ENCODE measurements around the gene MUC4.
"Not testable (repeated sequence)": the region's sequence is repeated elsewhere in the genome, so short reads cannot be mapped to it uniquely, and the experiment has no call there.

Gene MUC4

DNA sequence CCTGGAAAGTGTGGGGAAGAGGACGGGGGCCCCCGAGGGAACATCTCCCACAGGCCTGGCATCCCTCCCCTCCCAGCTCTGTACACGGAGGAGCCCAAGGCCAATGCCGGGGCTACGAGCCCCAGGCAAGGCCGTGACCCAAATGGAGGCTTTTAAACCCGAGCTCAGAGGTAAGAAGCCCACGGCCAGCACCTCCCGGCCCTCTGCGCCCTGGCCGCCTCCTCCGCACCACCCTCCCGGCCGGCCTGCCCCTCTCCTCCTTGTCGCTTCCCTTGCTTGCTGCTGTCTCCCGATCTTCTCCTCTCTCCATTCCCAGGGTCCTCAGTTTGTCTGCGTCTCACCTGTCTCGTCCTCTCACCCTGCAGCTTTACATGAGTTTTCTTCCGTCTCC is 1.3 kb downstream of the MUC4 start:
- no peak for DNase-seq (ENCODE audit: low read depth)

DNA sequence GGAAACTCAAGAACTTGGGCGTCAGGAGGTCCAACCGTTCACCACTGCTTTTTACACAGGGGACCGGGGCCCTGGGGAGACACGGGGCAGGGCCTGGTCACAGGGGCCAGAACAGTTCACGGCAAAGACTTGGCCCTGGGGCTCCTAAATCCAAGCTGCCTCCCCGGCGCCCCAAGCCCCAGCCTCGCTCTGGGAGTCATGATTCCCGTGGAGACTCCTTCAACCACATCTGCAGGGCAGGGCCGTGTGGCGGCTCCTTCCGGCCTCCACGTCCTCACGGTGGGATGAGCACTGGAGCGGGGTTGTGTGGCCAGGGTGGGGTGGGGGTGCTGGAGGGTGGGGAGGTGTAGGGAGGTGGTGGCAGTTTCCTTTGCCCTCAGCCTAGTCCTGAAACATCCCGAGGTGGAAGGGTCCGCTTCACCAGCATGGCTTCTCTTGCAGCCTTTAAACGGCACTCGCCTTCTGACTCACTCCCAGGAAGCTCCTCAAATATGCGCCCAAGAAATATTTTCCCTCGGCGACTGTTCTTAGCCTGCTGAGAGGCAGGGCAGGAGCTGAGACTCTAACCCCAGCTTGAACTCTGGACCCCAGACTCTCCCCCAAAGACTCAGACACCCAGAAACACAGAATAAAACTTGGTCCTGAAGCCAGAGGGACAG is 1.8 kb downstream of the MUC4 start:
- no peak for DNase-seq (ENCODE audit: low read depth)

DNA sequence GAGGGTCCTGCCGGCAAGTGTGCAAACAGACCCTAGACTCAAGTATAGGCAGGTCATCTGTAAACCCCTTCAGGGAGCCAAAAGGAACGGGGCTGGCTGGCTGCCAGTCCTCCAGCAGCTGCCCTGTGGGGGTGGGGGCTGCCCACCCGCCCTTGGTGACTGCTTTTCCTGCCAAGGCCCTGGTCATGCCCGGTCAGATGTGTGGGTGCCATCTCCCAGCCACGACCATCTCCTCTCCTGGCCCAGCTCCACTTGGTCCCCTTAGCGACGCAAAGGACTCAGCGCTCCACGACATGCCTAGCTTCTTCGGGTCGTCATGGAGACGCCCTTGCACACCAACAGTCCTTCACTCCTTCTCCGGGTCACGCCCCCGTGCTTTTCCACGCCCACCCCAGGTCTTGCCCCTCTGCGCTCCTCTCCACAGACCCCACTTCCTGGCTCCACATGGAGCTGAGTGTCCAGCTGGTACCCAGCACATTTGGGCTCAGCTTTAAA is 2.4 kb downstream of the MUC4 start:
- DNase-seq (ENCODE audit: low read depth), result no peak

GRCh38 chr3:195808741-195809290 is 2.9 kb downstream of the MUC4 start:
- no peak for DNase-seq (ENCODE audit: low read depth)

DNA sequence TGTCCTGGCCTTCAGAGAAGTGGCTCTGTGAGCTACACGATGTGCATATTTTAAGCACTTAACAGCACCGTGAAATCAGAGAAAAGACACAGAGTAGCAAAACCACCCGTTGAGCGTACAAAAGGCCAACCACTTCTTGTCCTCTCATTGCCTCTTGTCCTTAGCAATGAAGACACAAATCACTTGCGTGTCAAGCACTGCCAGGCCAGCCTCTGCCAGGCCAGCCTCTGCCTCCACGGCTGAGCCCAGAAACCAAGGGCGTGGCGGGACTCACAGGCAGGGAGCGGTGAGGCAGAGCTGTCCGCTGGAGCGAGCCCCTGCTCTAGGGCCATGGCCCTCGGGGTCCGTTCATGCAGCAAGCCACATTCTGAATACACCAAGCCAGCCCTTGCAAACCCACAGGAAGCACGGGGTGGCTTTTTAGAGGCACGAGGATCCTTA is 4.0 kb downstream of the MUC4 start:
- no peak for DNase-seq (ENCODE audit: low read depth)

DNA sequence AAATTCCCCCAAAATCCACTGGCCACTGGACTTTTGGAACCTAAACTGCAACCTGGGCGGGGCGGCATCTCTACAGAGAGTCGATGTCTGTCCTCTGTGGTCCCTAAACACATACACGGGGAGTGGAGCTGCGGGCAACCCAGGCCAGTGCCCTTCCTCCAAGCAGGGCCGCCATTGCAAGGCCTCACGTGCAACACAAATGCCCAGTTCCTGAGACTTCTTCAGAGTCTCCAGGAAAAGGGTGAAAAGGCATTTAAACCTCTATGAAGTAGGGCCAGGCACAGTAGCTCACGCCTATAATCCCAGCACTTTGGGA is 4.9 kb downstream of the MUC4 start:
- no peak for DNase-seq (ENCODE audit: low read depth)

- DNase-seq (ENCODE audit: low read depth), result no peak
These were observed 5.4 kb downstream of the MUC4 start for GRCh38 chr3:195806211-195806915.

- not testable (repeated sequence) for DNase-seq (ENCODE audit: low read depth)
These were observed 6.1 kb downstream of the MUC4 start for GRCh38 chr3:195805588-195805987.

DNA sequence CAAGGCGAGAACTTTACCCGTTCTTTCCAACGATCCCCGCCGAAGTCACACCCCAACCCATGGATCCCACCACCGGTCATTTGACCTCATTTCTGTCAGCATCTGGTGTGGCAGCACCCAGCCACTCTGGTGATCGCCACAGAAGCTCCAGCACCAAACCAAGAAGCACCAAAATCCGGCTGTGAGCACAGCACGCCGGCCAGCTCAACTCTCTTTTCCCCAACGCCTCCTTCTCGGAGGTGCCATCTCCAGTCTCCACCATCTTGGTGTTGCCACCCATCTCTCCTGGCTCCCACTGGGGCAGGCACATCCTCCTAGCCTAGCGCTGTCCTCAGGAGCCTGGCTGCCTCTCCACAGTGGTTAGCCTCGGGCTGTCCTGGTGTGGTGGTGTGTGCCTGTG is 6.5 kb downstream of the MUC4 start:
- DNase-seq (ENCODE audit: low read depth), result no peak

- DNase-seq (ENCODE audit: low read depth), result no peak
These were observed 8.3 kb downstream of the MUC4 start for GRCh38 chr3:195803289-195803908.

- DNase-seq (ENCODE audit: low read depth), result no peak
These were observed 8.9 kb downstream of the MUC4 start for GRCh38 chr3:195802795-195803194.

DNA sequence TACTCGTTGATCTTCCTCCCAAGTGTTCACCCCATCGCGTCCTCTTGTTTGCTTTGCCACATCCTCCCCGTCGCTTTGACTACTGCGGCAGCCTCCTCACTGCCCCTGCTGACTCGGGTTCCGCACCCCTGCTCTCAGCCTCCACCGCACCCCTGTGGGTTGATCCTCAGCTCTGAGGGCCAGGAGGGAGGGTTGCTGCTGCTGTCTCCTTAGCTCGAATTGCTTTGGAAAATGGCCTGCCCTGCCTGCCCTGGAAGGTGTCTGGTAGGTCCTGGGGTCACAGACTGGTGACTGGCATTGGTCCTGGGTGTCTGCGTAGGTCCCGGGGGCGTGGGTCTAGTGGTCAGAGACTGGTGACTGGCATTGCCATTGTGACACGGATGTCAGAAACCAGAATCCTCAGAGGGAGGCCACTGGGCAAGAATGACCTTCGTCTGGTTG is 9.4 kb downstream of the MUC4 start:
- DNase-seq (ENCODE audit: low read depth), result no peak

- no peak for DNase-seq (ENCODE audit: low read depth)
These were observed 10.2 kb downstream of the MUC4 start for GRCh38 chr3:195801251-195802183.

GRCh38 chr3:195800240-195800639 is 11.5 kb downstream of the MUC4 start:
- DNase-seq (ENCODE audit: low read depth), result no peak

DNA sequence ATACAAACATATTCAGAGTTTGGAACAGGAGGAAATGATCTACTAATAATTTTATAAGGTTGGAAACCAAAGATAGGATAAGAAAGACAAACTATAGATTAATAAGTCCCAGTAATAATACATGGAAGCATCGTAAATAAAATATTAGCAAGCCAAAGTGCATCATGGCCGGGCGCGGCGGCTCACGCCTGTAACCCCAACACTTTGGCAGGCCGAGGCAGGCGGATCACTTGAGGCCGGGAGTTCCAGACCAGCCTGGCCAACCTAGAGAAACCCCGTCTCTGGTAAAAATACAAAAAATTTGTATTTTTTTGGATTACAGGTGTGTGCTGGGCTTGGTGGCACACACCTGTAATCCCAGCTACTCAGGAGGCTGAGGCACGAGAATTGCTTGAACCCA is 14.9 kb downstream of the MUC4 start:
- no peak for DNase-seq (ENCODE audit: low read depth)

GRCh38 chr3:195794708-195795107 is 17.0 kb downstream of the MUC4 start:
- DNase-seq (ENCODE audit: low read depth), result no peak

DNA sequence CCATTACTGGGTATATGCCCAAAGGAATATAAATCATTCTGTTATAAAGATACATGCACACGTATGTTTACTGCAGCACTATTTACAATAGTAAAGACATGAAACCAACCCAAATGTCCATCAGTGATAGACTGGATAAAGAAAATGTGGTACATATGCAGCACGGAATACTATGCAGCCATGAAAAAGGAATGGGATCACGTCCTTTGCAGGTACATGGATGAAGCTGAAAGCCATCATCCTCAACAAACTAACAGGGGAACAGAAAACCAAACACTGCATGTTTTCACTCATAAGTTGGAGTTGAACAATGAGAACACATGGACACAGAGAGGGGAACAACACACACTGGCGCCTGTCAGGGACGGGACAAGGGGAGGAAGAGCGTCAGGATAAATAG is 19.1 kb downstream of the MUC4 start:
- DNase-seq (ENCODE audit: low read depth), result not testable (repeated sequence)

GRCh38 chr3:195790901-195791300 is 20.8 kb downstream of the MUC4 start:
- no peak for DNase-seq (ENCODE audit: low read depth)

- no peak for DNase-seq (ENCODE audit: low read depth)
These were observed 22.8 kb downstream of the MUC4 start for GRCh38 chr3:195788711-195789581.

DNA sequence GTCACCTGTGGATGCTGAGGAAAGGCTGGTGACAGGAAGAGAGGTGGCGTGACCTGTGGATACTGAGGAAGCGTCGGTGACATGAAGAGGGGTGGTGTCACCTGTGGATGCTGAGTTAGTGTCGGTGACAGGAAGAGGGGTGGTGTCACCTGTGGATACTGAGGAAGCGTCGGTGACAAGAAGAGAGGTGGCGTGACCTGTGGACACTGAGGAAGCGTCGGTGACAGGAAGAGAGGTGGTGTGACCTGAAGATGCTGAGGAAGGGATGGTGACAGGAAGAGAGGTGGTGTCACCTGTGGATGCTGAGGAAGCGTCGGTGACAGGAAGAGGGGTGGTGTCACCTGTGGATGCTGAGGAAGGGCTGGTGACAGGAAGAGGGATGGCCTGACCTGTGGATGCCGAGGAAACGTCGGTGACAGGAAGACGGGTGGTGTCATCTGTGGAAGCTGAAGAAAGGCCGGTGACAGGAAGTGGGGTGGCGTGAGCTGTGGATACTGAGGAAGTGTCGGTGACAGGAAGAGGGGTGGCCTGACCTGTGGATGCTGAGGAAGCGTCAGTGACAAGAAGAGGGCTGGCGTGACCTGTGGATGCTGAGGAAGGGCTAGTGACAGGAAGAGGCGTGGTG is 25.8 kb downstream of the MUC4 start:
- DNase-seq (ENCODE audit: low read depth), result not testable (repeated sequence)
